OCI-LY1 (cell line): ENCODE data around the gene SSH3.

Source experiments
- H2AFZ ChIP-seq: fragments of 200-600 bp; sonication (generic), shearing (Covaris generic); 2 replicates; pipeline ENCODE4 v1.6.0; 2014; ENCODE audit warnings: antibody characterized with exemption, mild to moderate bottlenecking, low read length
- H3F3A ChIP-seq: fragments of 200-600 bp; sonication (generic), shearing (Covaris generic); 2 replicates; pipeline ENCODE4 v1.6.0; 2014; ENCODE audit warnings: mild to moderate bottlenecking, antibody characterized with exemption, low read length, moderate library complexity; ENCODE audit not compliant: insufficient read depth
- H3K27ac ChIP-seq: fragments of 200-600 bp; sonication (generic); 2 replicates; pipeline ENCODE4 v1.5.1; 2014; ENCODE audit warnings: low read length, mixed run types, mild to moderate bottlenecking, low read depth; ENCODE audit not compliant: poor library complexity, severe bottlenecking
- H3K27me3 ChIP-seq: fragments of 200-600 bp; sonication (generic); 2 replicates; pipeline ENCODE4 v1.6.0; 2014; ENCODE audit warnings: antibody characterized with exemption, mild to moderate bottlenecking, low read length, moderate library complexity; ENCODE audit not compliant: insufficient read depth
- H3K36me3 ChIP-seq: fragments of 200-600 bp; sonication (generic); 2 replicates; pipeline ENCODE4 v1.6.1; 2014; ENCODE audit warnings: mild to moderate bottlenecking, antibody characterized with exemption, low read length, moderate library complexity, mixed read lengths; ENCODE audit not compliant: insufficient read depth
- H3K4me1 ChIP-seq: fragments of 200-600 bp; sonication (generic); 2 replicates; pipeline ENCODE4 v1.5.1; 2014; ENCODE audit warnings: mild to moderate bottlenecking, low read length, moderate library complexity; ENCODE audit not compliant: insufficient read depth, severe bottlenecking
- H3K4me2 ChIP-seq: fragments of 200-600 bp; sonication (generic), shearing (Covaris generic); 2 replicates; pipeline ENCODE4 v1.6.1; 2014; ENCODE audit warnings: low read length
- H3K4me3 ChIP-seq: fragments of 200-600 bp; sonication (generic); 2 replicates; pipeline ENCODE4 v1.5.1; 2014; ENCODE audit warnings: low read length, low read depth, mild to moderate bottlenecking, mixed read lengths; ENCODE audit not compliant: poor library complexity, severe bottlenecking
- H3K79me2 ChIP-seq: fragments of 200-600 bp; shearing (Covaris generic); 2 replicates; pipeline ENCODE4 v1.6.1; 2016; ENCODE audit warnings: mixed run types, low read length, mixed read lengths; ENCODE audit not compliant: insufficient read depth
- H3K9ac ChIP-seq: fragments of 200-600 bp; sonication (generic), shearing (Covaris generic); 2 replicates; pipeline ENCODE4 v1.6.1; 2014; ENCODE audit warnings: mild to moderate bottlenecking, low read length, mixed read lengths
- H3K9me2 ChIP-seq: fragments of 200-600 bp; sonication (generic), shearing (Covaris generic); 2 replicates; pipeline ENCODE4 v1.6.1; 2014; ENCODE audit warnings: low read depth, mild to moderate bottlenecking, low read length, mixed read lengths
- H3K9me3 ChIP-seq: fragments of 200-600 bp; shearing (Covaris generic); 2 replicates; pipeline ENCODE4 v1.6.1; 2014; ENCODE audit warnings: low read length, mixed read lengths
- H4K20me1 ChIP-seq: fragments of 200-600 bp; sonication (generic), shearing (Covaris generic); 2 replicates; pipeline ENCODE4 v1.6.0; 2016; ENCODE audit warnings: mild to moderate bottlenecking, low read length; ENCODE audit not compliant: insufficient read depth
- EZH2 ChIP-seq: fragments of 200-600 bp; sonication (generic), shearing (Covaris generic); IDR thresholded peaks from 2 replicates; pipeline ENCODE4 v1.8.0; 2017; ENCODE audit warnings: borderline replicate concordance, mixed run types, mild to moderate bottlenecking, antibody characterized with exemption, low read length, moderate library complexity, mixed read lengths
- TF ChIP-seq, protein P1 (sequence below): fragments of 200-600 bp; sonication (generic), shearing (Covaris generic); IDR thresholded peaks from 2 replicates; pipeline ENCODE4 v1.5.1; 2017; ENCODE audit warnings: mild to moderate bottlenecking, antibody characterized with exemption, low read length, moderate library complexity, mixed read lengths

SSH3 gene

DNA sequence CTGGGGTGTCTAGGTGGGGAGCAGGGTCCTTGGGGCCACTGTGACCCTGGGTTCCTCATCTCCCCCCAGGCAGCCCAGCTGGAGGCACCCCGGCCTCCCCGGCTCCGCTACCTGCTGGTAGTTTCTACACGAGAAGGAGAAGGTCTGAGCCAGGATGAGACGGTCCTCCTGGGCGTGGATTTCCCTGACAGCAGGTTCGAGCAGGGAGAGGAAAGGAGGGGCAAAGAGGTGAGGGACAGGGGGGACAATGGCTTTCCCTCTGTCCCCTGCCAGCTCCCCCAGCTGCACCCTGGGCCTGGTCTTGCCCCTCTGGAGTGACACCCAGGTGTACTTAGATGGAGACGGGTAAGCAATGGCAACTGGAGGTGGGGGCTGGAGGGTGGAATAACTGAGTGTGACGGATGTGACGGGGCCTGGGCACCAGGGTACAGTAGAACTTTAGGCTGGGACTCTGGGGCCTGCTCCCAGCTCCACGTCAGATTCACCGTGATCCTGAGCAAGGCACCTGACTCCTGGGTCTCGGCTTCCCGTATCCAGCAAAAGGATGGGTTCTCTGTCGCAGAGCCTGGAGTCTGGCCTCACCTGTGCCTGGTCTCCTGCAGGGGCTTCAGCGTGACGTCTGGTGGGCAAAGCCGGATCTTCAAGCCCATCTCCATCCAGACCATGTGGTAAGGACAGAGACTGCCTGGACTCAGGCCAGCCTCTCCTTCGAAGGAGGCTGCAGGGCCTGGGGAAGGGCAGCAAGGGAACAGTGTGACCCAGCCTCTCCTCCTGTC lies 3.6 kb downstream of the SSH3 start:
- no peak overlapping the region for H2AFZ ChIP-seq
- no peaks in the 10 kb centered on the region for H3K79me2 ChIP-seq
- no peak overlapping the region for H3K27ac ChIP-seq
- peaks cover 10% of the 10 kb centered on the region for H3K36me3 ChIP-seq
- H3K4me2 ChIP-seq = no peak overlapping the region
- no peaks in the 10 kb centered on the region for H4K20me1 ChIP-seq
- no peaks in the 10 kb centered on the region for H3K27me3 ChIP-seq
- H3K4me1 ChIP-seq = no peaks in the 10 kb centered on the region
- no peaks in the 10 kb centered on the region for H3K9me2 ChIP-seq
- TF ChIP-seq, protein P1, sequence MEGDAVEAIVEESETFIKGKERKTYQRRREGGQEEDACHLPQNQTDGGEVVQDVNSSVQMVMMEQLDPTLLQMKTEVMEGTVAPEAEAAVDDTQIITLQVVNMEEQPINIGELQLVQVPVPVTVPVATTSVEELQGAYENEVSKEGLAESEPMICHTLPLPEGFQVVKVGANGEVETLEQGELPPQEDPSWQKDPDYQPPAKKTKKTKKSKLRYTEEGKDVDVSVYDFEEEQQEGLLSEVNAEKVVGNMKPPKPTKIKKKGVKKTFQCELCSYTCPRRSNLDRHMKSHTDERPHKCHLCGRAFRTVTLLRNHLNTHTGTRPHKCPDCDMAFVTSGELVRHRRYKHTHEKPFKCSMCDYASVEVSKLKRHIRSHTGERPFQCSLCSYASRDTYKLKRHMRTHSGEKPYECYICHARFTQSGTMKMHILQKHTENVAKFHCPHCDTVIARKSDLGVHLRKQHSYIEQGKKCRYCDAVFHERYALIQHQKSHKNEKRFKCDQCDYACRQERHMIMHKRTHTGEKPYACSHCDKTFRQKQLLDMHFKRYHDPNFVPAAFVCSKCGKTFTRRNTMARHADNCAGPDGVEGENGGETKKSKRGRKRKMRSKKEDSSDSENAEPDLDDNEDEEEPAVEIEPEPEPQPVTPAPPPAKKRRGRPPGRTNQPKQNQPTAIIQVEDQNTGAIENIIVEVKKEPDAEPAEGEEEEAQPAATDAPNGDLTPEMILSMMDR = no peak
- no peak for TF ChIP-seq EZH2
- no peak overlapping the region for H3K4me3 ChIP-seq
- no peak overlapping the region for H3K9ac ChIP-seq
- H3K9me3 ChIP-seq = no peaks in the 10 kb centered on the region
- no peaks in the 10 kb centered on the region for H3F3A ChIP-seq

DNA sequence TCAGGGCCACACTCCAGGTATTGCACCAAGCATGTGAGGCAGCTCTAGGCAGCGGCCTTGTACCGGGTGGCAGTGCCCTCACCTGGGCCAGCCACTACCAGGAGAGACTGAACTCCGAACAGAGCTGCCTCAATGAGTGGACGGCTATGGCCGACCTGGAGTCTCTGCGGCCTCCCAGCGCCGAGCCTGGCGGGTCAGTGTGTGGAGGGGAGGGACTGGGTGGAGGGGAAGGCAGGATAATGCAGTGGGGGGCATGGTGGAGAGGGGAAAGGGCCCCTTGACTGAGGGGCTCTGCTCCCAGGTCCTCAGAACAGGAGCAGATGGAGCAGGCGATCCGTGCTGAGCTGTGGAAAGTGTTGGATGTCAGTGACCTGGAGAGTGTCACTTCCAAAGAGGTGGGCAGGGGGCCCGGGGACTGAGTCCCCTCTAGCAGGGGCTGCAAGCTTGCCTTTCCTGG lies 4.2 kb downstream of the SSH3 start:
- TF ChIP-seq EZH2 = no peak
- TF ChIP-seq, protein P1 = no peak
- Histone ChIP-seq H3K27me3 (no peaks in the 10 kb centered on the region), H4K20me1 (no peaks in the 10 kb centered on the region), H3K9me2 (no peaks in the 10 kb centered on the region), H2AFZ (no peak overlapping the region), H3K4me2 (no peak overlapping the region), H3K27ac (no peak overlapping the region), H3K79me2 (no peaks in the 10 kb centered on the region), H3K9me3 (no peaks in the 10 kb centered on the region), H3K9ac (no peak overlapping the region), H3K4me3 (no peak overlapping the region), H3K4me1 (peaks cover 1% of the 10 kb centered on the region), H3F3A (no peaks in the 10 kb centered on the region), H3K36me3 (peaks cover 4% of the 10 kb centered on the region)

- no peak overlapping the region for H3K9ac ChIP-seq
- H3K27ac ChIP-seq = no peak overlapping the region
- no peaks in the 10 kb centered on the region for H3K79me2 ChIP-seq
- no peaks in the 10 kb centered on the region for H4K20me1 ChIP-seq
- H3K27me3 ChIP-seq = no peaks in the 10 kb centered on the region
- TF ChIP-seq EZH2 = no peak
- TF ChIP-seq, protein P1 = no peak
- H3F3A ChIP-seq = no peaks in the 10 kb centered on the region
- peaks cover 7% of the 10 kb centered on the region for H3K4me1 ChIP-seq
- no peaks in the 10 kb centered on the region for H3K9me3 ChIP-seq
- H2AFZ ChIP-seq = no peak overlapping the region
- H3K36me3 ChIP-seq = no peaks in the 10 kb centered on the region
- no peaks in the 10 kb centered on the region for H3K9me2 ChIP-seq
- H3K4me2 ChIP-seq = no peak overlapping the region
- no peak overlapping the region for H3K4me3 ChIP-seq
These were observed 4.9 kb downstream of the SSH3 start for GRCh38 chr11:67308031-67308866.
